ENCODE measurements around the gene ZNF444. TPM values are rescaled to one million over a fixed set of nuclear protein-coding genes. Genes with fewer than 3 reads are reported as not detected.
"Not testable (repeated sequence)": the region's sequence is repeated elsewhere in the genome, so short reads cannot be mapped to it uniquely, and the experiment has no call there.

ZNF444 gene
- polyA plus RNA-seq, 3 donors: 2.7 to 6.9 (median 3.5) TPM

GRCh38 chr19:56199687-56200086 is 58.6 kb downstream of the ZNF444 start:
- Histone ChIP-seq H3K27ac (ENCODE audit: low read depth in 1 of 2, low read length in 2 of 2) (no peak overlapping the region), H2AFZ (ENCODE audit: insufficient read depth, low read depth, low read length, poor library complexity, severe bottlenecking) (no peak overlapping the region), H3K4me3 (replicated peaks in 1 of 3; ENCODE audit: low read depth in 2 of 3, low read length in 3 of 3) (no peak overlapping the region), H3K79me2 (ENCODE audit: insufficient read depth, low read length) (no peaks in the 10 kb centered on the region), H3K9me3 (replicated peaks in 1 of 2; ENCODE audit: control insufficient read depth in 1 of 2, insufficient read depth in 1 of 2, low read length in 2 of 2) (no peaks in the 10 kb centered on the region), H3K27me3 (ENCODE audit: control insufficient read depth in 2 of 2, insufficient read depth in 2 of 2, low read length in 2 of 2) (no peaks in the 10 kb centered on the region), H4K20me1 (ENCODE audit: insufficient read depth, low read length) (no peaks in the 10 kb centered on the region), H3K4me2 (replicated peaks; ENCODE audit: extremely low read depth, low read length, poor library complexity, severe bottlenecking) (no peak overlapping the region), H3K4me1 (ENCODE audit: control insufficient read depth in 1 of 2, insufficient read depth in 2 of 2, low read length in 2 of 2) (no peaks in the 10 kb centered on the region), H3K9ac (ENCODE audit: insufficient read depth, low read length, poor library complexity, severe bottlenecking) (no peak overlapping the region), H3K36me3 (replicated peaks in 1 of 2; ENCODE audit: control insufficient read depth in 1 of 2, insufficient read depth in 2 of 2, low read length in 2 of 2) (no peaks in the 10 kb centered on the region)
- H3K9me3 Mint-ChIP-seq: peaks cover 0 to 3% (median 2%) of the 10 kb centered on the region in 7 donors
- TF ChIP-seq, protein P1, sequence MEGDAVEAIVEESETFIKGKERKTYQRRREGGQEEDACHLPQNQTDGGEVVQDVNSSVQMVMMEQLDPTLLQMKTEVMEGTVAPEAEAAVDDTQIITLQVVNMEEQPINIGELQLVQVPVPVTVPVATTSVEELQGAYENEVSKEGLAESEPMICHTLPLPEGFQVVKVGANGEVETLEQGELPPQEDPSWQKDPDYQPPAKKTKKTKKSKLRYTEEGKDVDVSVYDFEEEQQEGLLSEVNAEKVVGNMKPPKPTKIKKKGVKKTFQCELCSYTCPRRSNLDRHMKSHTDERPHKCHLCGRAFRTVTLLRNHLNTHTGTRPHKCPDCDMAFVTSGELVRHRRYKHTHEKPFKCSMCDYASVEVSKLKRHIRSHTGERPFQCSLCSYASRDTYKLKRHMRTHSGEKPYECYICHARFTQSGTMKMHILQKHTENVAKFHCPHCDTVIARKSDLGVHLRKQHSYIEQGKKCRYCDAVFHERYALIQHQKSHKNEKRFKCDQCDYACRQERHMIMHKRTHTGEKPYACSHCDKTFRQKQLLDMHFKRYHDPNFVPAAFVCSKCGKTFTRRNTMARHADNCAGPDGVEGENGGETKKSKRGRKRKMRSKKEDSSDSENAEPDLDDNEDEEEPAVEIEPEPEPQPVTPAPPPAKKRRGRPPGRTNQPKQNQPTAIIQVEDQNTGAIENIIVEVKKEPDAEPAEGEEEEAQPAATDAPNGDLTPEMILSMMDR (IDR thresholded peaks at IDR 0.05): no peak
- 100% methylated on average over 1 of the region's 7 CpGs for WGBS (ENCODE audit: insufficient coverage)
- no peak for DNase-seq
- intact Hi-C loops (cut with micrococcal nuclease): no loop called here
- H3K27ac Mint-ChIP-seq: no peak overlapping the region
- H3K4me1 Mint-ChIP-seq: no peaks in the 10 kb centered on the region
- no peak overlapping the region for H3K4me3 Mint-ChIP-seq
- H3K36me3 Mint-ChIP-seq: no peaks in the 10 kb centered on the region
- H3K27me3 Mint-ChIP-seq (ENCODE audit: low read depth in 3 of 3): peaks cover 6 to 15% (median 8%) of the 10 kb centered on the region in 3 donors

DNA sequence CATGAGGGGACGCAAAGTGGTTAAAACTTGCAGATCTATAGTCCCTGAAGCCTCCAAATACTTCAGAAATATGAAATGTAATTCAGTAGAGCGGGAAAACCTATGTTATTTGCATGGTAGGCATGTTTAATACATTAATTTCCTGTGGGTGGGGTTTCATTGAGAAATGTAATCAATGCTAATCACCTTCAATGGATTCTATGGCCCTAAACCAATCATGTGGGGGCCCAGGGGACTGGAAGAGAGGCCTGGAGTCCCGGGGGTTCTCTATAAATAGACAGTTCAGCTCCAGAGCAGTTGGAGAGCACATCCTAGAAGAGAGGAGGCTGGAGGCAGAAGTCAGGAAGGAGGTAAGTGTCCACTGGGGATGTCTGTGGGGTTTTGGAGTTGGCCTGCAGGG is 60.9 kb downstream of the ZNF444 start, which contains the start of gene ZSCAN5C:
TSS of gene ZSCAN5C (plus strand) at position 301 of the 400 bp plus-strand sequence. CDS start 3,641 bp downstream, outside the sequence.
- no peak within 1 kb of the TSS for H3K9ac ChIP-seq (ENCODE audit: insufficient read depth, low read length, poor library complexity, severe bottlenecking)
- TF ChIP-seq, protein P1 (IDR thresholded peaks at IDR 0.05): no peak

GRCh38 chr19:56207581-56207980 is 66.5 kb downstream of the ZNF444 start:
- H3K27ac ChIP-seq (ENCODE audit: low read depth in 1 of 2, low read length in 2 of 2); H3K27me3 ChIP-seq (ENCODE audit: control insufficient read depth in 2 of 2, insufficient read depth in 2 of 2, low read length in 2 of 2); H3K4me1 Mint-ChIP-seq; H4K20me1 ChIP-seq (ENCODE audit: insufficient read depth, low read length); intact Hi-C loops (cut with micrococcal nuclease); H2AFZ ChIP-seq (ENCODE audit: insufficient read depth, low read depth, low read length, poor library complexity, severe bottlenecking); H3K9me3 ChIP-seq (replicated peaks in 1 of 2; ENCODE audit: control insufficient read depth in 1 of 2, insufficient read depth in 1 of 2, low read length in 2 of 2); H3K79me2 ChIP-seq (ENCODE audit: insufficient read depth, low read length); H3K27ac Mint-ChIP-seq; H3K4me3 ChIP-seq (replicated peaks in 1 of 3; ENCODE audit: low read depth in 2 of 3, low read length in 3 of 3); H3K36me3 ChIP-seq (replicated peaks in 1 of 2; ENCODE audit: control insufficient read depth in 1 of 2, insufficient read depth in 2 of 2, low read length in 2 of 2); H3K9ac ChIP-seq (ENCODE audit: insufficient read depth, low read length, poor library complexity, severe bottlenecking); H3K9me3 Mint-ChIP-seq; H3K4me3 Mint-ChIP-seq; H3K36me3 Mint-ChIP-seq; H3K4me1 ChIP-seq (ENCODE audit: control insufficient read depth in 1 of 2, insufficient read depth in 2 of 2, low read length in 2 of 2); DNase-seq; H3K4me2 ChIP-seq (replicated peaks; ENCODE audit: extremely low read depth, low read length, poor library complexity, severe bottlenecking): not testable (repeated sequence)
- peaks cover 0 to 18% (median 2%) of the 10 kb centered on the region in 3 donors for H3K27me3 Mint-ChIP-seq (ENCODE audit: low read depth in 3 of 3)
- WGBS (ENCODE audit: insufficient coverage): 86% methylated on average over 2 of the region's 5 CpGs

More for the DNA sequence above, 60.9 kb downstream of the ZNF444 start, which contains the start of gene ZSCAN5C:
- Mint-ChIP-seq H3K9me3 (peaks cover 0 to 3% (median 2%) of the 10 kb centered on the region in 7 donors), H3K4me1 (no peaks in the 10 kb centered on the region), H3K4me3 (no peak within 1 kb of the TSS), H3K27ac (no peak within 1 kb of the TSS), H3K27me3 (ENCODE audit: low read depth in 3 of 3) (peaks cover 6 to 19% (median 8%) of the 10 kb centered on the region in 3 donors), H3K36me3 (no peaks in the 10 kb centered on the region)
- intact Hi-C loops (cut with micrococcal nuclease): no loop called here
- Histone ChIP-seq H3K27me3 (ENCODE audit: control insufficient read depth in 2 of 2, insufficient read depth in 2 of 2, low read length in 2 of 2) (no peaks in the 10 kb centered on the region), H3K9me3 (replicated peaks in 1 of 2; ENCODE audit: control insufficient read depth in 1 of 2, insufficient read depth in 1 of 2, low read length in 2 of 2) (no peaks in the 10 kb centered on the region), H3K36me3 (replicated peaks in 1 of 2; ENCODE audit: control insufficient read depth in 1 of 2, insufficient read depth in 2 of 2, low read length in 2 of 2) (no peaks in the 10 kb centered on the region), H3K4me1 (ENCODE audit: control insufficient read depth in 1 of 2, insufficient read depth in 2 of 2, low read length in 2 of 2) (no peaks in the 10 kb centered on the region), H3K27ac (ENCODE audit: low read depth in 1 of 2, low read length in 2 of 2) (no peak within 1 kb of the TSS), H2AFZ (ENCODE audit: insufficient read depth, low read depth, low read length, poor library complexity, severe bottlenecking) (no peak within 1 kb of the TSS), H3K4me3 (replicated peaks in 1 of 3; ENCODE audit: low read depth in 2 of 3, low read length in 3 of 3) (no peak within 1 kb of the TSS), H4K20me1 (ENCODE audit: insufficient read depth, low read length) (no peaks in the 10 kb centered on the region), H3K4me2 (replicated peaks; ENCODE audit: extremely low read depth, low read length, poor library complexity, severe bottlenecking) (no peak within 1 kb of the TSS), H3K79me2 (ENCODE audit: insufficient read depth, low read length) (no peaks in the 10 kb centered on the region)
- WGBS (ENCODE audit: insufficient coverage): no CpG with 5 or more reads among the region's 3 CpGs
- DNase-seq: no peak
